GM18861 (cell line): ENCODE measurements around the gene MRPL38.

Experiments
- ATAC-seq: cut with Tn5 transposase; IDR thresholded peaks from one replicate; pipeline ENCODE4 v1.9.1; 2021; ENCODE audit not compliant: unreplicated experiment

MRPL38 gene

GRCh38 chr17:75920045-75920560 is 15.4 kb upstream of the MRPL38 start:
- no peak for ATAC-seq

- no peak for ATAC-seq
These were observed 14.9 kb upstream of the MRPL38 start for GRCh38 chr17:75919611-75920010.

GRCh38 chr17:75917917-75918445 is 13.3 kb upstream of the MRPL38 start:
- ATAC-seq, result no peak

- no peak for ATAC-seq
These were observed 12.6 kb upstream of the MRPL38 start for GRCh38 chr17:75917141-75917916.

- ATAC-seq, result no peak
These were observed 10.6 kb upstream of the MRPL38 start for GRCh38 chr17:75915268-75915667.

- no peak for ATAC-seq
These were observed 10.1 kb upstream of the MRPL38 start for GRCh38 chr17:75914643-75915267.

GRCh38 chr17:75913537-75914210 is 9.0 kb upstream of the MRPL38 start:
- ATAC-seq, result no peak

- ATAC-seq, result no peak
These were observed 6.0 kb upstream of the MRPL38 start for GRCh38 chr17:75910699-75911098.

GRCh38 chr17:75909812-75910274 is 5.2 kb upstream of the MRPL38 start:
- ATAC-seq, result no peak

- ATAC-seq, result no peak
These were observed 4.5 kb upstream of the MRPL38 start for GRCh38 chr17:75909051-75909811.

- ATAC-seq, result no peak
These were observed 3.5 kb upstream of the MRPL38 start for GRCh38 chr17:75908201-75908600.

- ATAC-seq, result no peak
These were observed 1.6 kb upstream of the MRPL38 start for GRCh38 chr17:75906143-75906884.

- ATAC-seq, result no peak
These were observed 2.3 kb downstream of the MRPL38 start for GRCh38 chr17:75902406-75902805.

- ATAC-seq, result no peak
These were observed 3.0 kb downstream of the MRPL38 start for GRCh38 chr17:75901727-75902126.

GRCh38 chr17:75900691-75901533 is 3.8 kb downstream of the MRPL38 start:
- no peak for ATAC-seq

- no peak for ATAC-seq
These were observed 4.8 kb downstream of the MRPL38 start for GRCh38 chr17:75899767-75900468.

- ATAC-seq, result no peak
These were observed 5.3 kb downstream of the MRPL38 start for GRCh38 chr17:75899353-75899752.

GRCh38 chr17:75898791-75899190 is 5.9 kb downstream of the MRPL38 start:
- ATAC-seq, result no peak

GRCh38 chr17:75898065-75898464 is 6.6 kb downstream of the MRPL38 start:
- ATAC-seq, result no peak
